ENCODE data around the gene TP73. TPM values are rescaled to one million over a fixed set of nuclear protein-coding genes. Genes with fewer than 3 reads are reported as not detected.
A peak's percentile ranks its signal among the peaks of the same experiment; 100 is the strongest.

TP73 gene
- total RNA-seq, 6 experiments from 2014 or later: 0.05 to 2.3 (median 0.32) TPM

DNA sequence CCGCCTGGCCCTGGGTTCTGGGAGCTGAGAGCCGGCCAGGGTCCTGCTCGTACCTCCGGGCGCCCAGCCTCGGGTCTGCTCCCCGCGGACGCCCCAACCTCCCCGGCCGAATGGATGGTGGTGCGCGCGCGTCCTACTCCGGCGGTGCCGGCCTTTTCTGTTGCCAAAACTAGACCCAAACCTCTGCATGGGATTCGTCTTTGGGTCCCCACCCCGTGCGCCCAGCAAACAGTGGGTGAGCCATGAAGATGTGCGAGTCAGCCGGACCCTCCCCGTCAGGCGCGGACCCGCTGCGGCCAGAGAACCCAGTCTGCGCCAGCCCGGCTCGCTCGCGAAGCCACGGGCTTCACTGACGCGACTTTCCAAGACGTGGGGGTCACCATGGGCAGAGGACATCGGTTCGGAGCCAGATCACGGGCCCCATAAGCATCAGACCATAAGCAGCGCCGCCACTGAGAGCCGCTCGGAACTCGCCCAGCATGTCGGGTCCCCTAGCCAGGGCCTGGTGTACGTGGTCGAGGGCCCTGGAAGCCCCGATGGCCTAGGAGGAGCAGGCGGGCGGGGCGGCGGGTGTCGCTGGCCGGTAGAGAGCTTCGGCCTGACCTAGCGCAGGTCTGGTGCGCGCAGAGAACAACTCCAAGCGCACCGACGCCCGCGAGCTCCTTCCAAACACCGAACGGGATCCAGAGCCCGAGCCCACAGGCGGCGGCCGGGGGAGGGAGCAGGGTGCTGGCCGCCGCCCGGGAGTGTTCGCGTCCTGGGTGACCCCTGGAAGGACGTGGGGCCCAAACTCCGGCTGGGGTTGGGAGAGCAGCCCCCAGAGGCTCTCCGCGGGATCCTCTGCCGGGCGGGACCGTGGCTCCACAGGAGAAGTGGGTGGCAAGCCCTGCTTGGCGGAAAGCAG lies 1.0 kb upstream of the TP73 start:
- peaks cover 10 to 33% of the 10 kb centered on the region in 2 donors for H3K27me3 ChIP-seq
- 4% methylated on average over 11 of the region's 83 CpGs for WGBS (ENCODE audit: insufficient coverage, low coverage, low lambda C conversion rate, missing lambda C conversion rate)

DNA sequence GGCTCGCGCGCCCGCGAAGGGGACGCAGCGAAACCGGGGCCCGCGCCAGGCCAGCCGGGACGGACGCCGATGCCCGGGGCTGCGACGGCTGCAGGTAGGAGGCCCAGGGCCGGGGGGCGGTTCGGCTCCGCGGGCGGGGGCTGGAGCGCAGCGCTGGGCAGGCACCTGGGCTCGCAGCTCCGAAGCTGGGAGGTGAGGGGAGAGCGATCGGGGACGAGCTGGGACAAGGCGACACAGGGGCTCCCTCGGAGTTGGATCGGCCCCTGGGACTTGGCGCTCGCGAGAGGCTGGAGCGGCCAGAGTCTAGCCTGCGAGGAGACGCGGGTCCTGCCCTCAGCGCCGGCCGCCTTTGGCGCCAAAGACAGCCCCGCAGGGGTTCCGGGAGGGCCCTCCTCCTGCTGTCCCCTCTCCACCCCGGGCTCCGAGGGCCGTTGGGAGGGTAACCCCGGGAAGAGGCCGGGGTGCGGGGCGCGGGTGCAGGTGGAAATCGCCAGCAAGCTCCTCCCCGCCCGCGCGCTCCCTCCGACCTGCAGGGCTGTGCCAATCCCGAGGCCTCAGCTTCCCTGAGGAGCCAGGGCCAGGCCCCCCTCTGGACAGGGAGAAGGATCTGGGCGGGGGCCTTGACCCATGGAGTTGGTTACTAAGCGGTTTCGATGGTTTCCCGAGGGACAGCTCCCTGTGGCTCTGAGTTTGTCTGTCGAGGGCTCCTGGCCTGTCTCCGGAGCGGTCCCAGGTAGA lies 401 bp downstream of the TP73 start:
- WGBS (ENCODE audit: insufficient coverage, low coverage, low lambda C conversion rate, missing lambda C conversion rate): no CpG with 5 or more reads among the region's 68 CpGs
- H3K27me3 ChIP-seq: peaks cover 10 to 33% of the 10 kb centered on the region in 2 donors
- intact Hi-C loops (cut with DNase I): no loop called here
- H3K4me1 ChIP-seq: peaks cover 0 to 26% (median 0%) of the 10 kb centered on the region in 4 donors
- peak; percentile 31 to 51 (median 46) for DNase-seq
- H3K4me3 ChIP-seq: peak overlapping the region in 2 of 3 donors; percentile 20 to 35
- ATAC-seq: peak in 1 of 4 donors; percentile 24
- H3K27ac ChIP-seq: no peak overlapping the region
- H3K9me3 ChIP-seq: no peaks in the 10 kb centered on the region
- TF ChIP-seq, protein P1, sequence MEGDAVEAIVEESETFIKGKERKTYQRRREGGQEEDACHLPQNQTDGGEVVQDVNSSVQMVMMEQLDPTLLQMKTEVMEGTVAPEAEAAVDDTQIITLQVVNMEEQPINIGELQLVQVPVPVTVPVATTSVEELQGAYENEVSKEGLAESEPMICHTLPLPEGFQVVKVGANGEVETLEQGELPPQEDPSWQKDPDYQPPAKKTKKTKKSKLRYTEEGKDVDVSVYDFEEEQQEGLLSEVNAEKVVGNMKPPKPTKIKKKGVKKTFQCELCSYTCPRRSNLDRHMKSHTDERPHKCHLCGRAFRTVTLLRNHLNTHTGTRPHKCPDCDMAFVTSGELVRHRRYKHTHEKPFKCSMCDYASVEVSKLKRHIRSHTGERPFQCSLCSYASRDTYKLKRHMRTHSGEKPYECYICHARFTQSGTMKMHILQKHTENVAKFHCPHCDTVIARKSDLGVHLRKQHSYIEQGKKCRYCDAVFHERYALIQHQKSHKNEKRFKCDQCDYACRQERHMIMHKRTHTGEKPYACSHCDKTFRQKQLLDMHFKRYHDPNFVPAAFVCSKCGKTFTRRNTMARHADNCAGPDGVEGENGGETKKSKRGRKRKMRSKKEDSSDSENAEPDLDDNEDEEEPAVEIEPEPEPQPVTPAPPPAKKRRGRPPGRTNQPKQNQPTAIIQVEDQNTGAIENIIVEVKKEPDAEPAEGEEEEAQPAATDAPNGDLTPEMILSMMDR (IDR thresholded peaks at IDR 0.05): no peak
- TF ChIP-seq POLR2A (IDR thresholded peaks at IDR 0.05): no peak
- H3K36me3 ChIP-seq: no peaks in the 10 kb centered on the region

More for the DNA sequence above, 1.0 kb upstream of the TP73 start:
- ATAC-seq (no peak), DNase-seq (peak; percentile 33 to 52 (median 45))
- peaks cover 0 to 9% (median 0%) of the 10 kb centered on the region in 4 donors for H3K36me3 ChIP-seq
- no peaks in the 10 kb centered on the region for H3K9me3 ChIP-seq
- H3K4me3 ChIP-seq: no peak overlapping the region
- intact Hi-C loops (cut with DNase I): no loop called here
- H3K4me1 ChIP-seq: peaks cover 0 to 26% (median 0%) of the 10 kb centered on the region in 4 donors
- TF ChIP-seq, protein P1 (IDR thresholded peaks at IDR 0.05): no peak
- no peak for TF ChIP-seq POLR2A (IDR thresholded peaks at IDR 0.05)
- H3K27ac ChIP-seq: no peak overlapping the region

DNA sequence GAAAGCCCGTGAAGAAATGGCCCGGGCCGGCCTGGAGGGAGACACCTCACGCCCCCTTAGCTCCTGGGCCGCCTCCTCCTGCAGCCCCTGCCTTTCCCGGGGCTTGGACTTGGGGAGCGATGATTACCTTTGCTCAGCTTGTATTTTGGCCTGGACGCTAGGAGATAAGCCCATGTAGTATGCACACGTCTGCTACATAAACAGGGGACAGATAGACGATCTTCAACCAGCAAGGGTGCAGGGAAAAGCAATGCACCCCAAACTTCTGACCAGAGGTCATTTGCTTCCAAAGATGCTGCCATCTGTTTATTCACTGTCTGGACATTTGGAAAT lies 936 bp downstream of the TP73 start:
- DNase-seq (no peak), ATAC-seq (no peak)
- H3K27me3 ChIP-seq: peaks cover 10 to 33% of the 10 kb centered on the region in 2 donors
- no CpG with 5 or more reads among the region's 10 CpGs for WGBS (ENCODE audit: insufficient coverage, low coverage, low lambda C conversion rate, missing lambda C conversion rate)
- TF ChIP-seq POLR2A (IDR thresholded peaks at IDR 0.05): no peak
- TF ChIP-seq, protein P1 (IDR thresholded peaks at IDR 0.05): no peak
- H3K27ac ChIP-seq: no peak overlapping the region
- peaks cover 0 to 24% (median 0%) of the 10 kb centered on the region in 4 donors for H3K4me1 ChIP-seq
- no peaks in the 10 kb centered on the region for H3K9me3 ChIP-seq
- H3K4me3 ChIP-seq: no peak overlapping the region
- H3K36me3 ChIP-seq: no peaks in the 10 kb centered on the region
- intact Hi-C loops (cut with DNase I): no loop called here

- DNase-seq: peak in 2 of 3 donors; percentile 33 to 39
- intact Hi-C loops (cut with DNase I): no loop called here
- TF ChIP-seq, protein P1 (IDR thresholded peaks at IDR 0.05): no peak
- TF ChIP-seq POLR2A (IDR thresholded peaks at IDR 0.05): no peak
- peaks cover 0 to 12% (median 0%) of the 10 kb centered on the region in 4 donors for H3K4me1 ChIP-seq
- peaks cover 10 to 33% of the 10 kb centered on the region in 2 donors for H3K27me3 ChIP-seq
- no peaks in the 10 kb centered on the region for H3K36me3 ChIP-seq
- WGBS (ENCODE audit: insufficient coverage, low coverage, low lambda C conversion rate, missing lambda C conversion rate): 85% methylated on average over 6 of the region's 22 CpGs
- H3K9me3 ChIP-seq: no peaks in the 10 kb centered on the region
- ATAC-seq: no peak
- H3K4me3 ChIP-seq: no peak overlapping the region
- no peak overlapping the region for H3K27ac ChIP-seq
Observed at GRCh38 chr1:3654549-3655281, 2.4 kb downstream of the TP73 start.

Measured in right lobe of liver (tissue), 6 donors.